RWPE2 (cell line): Measurements from ENCODE around the gene TSEN2.
A peak's percentile ranks its signal among the peaks of the same experiment; 100 is the strongest.
"Not testable (repeated sequence)": the region's sequence is repeated elsewhere in the genome, so short reads cannot be mapped to it uniquely, and the experiment has no call there.

Experiments
- ATAC-seq: fragments of 200-7000 bp; cut with Tn5 transposase; 3 replicates; pipeline ENCODE4 v1.9.1; 2021; ENCODE audit warnings: low read depth
- DNase-seq: peaks from one replicate; pipeline ENCODE4 v3.0.0-alpha.2; 2020; ENCODE audit warnings: low spot score
- H3K27ac ChIP-seq: fragments of 450-650 bp; 2 replicates; pipeline ENCODE4 v1.5.1; 2017; ENCODE audit warnings: mild to moderate bottlenecking; ENCODE audit not compliant: poor library complexity, severe bottlenecking
- H3K27me3 ChIP-seq: fragments of 250-450 bp; sonication (Bioruptor Pico); 2 replicates; pipeline ENCODE4 v1.5.1; 2021; ENCODE audit warnings: mild to moderate bottlenecking, moderate library complexity; ENCODE audit not compliant: insufficient read depth, poor library complexity, severe bottlenecking
- H3K36me3 ChIP-seq: fragments of 250-450 bp; sonication (Bioruptor Pico); 2 replicates; pipeline ENCODE4 v1.5.1; 2020; ENCODE audit warnings: low read depth, mild to moderate bottlenecking, moderate library complexity
- H3K4me1 ChIP-seq: fragments of 250-450 bp; sonication (Bioruptor Pico); 2 replicates; pipeline ENCODE4 v1.5.1; 2021; ENCODE audit warnings: mild to moderate bottlenecking, moderate library complexity; ENCODE audit not compliant: insufficient read depth, poor library complexity, severe bottlenecking
- H3K4me3 ChIP-seq: fragments of 250-450 bp; sonication (Bioruptor Pico); 2 replicates; pipeline ENCODE4 v1.5.1; 2021; ENCODE audit warnings: mild to moderate bottlenecking, moderate library complexity; ENCODE audit not compliant: severe bottlenecking
- H3K9me3 ChIP-seq: fragments of 250-450 bp; sonication (Bioruptor Pico); 2 replicates; pipeline ENCODE4 v1.5.1; 2021; ENCODE audit warnings: mild to moderate bottlenecking, moderate library complexity; ENCODE audit not compliant: severe bottlenecking
- TF ChIP-seq, protein P1 (sequence below): fragments of 450-650 bp; IDR thresholded peaks from one replicate; pipeline ENCODE4 v1.5.1; 2017; ENCODE audit warnings: mild to moderate bottlenecking, moderate library complexity; ENCODE audit not compliant: poor library complexity, severe bottlenecking

TSEN2 gene

DNA sequence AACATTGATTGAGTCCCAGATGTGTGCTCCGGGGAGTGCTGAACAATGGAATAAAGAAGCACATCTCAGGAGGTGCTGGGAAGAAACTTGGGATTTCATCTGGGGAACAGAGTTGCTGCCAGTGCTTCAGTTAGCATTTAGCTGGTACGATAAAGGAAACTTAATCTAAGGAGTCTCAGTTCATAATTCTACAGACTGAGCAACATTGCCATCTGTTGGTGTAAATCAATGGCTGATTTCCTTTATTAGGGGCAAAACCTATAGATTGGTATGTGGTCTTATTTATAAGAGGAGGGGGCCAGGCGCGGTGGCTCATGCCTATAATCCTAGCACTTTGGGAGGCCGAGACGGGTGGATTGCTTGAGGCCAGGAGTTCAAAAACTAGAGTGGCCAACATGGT lies 52.1 kb downstream of the TSEN2 start:
- TF ChIP-seq, protein P1, sequence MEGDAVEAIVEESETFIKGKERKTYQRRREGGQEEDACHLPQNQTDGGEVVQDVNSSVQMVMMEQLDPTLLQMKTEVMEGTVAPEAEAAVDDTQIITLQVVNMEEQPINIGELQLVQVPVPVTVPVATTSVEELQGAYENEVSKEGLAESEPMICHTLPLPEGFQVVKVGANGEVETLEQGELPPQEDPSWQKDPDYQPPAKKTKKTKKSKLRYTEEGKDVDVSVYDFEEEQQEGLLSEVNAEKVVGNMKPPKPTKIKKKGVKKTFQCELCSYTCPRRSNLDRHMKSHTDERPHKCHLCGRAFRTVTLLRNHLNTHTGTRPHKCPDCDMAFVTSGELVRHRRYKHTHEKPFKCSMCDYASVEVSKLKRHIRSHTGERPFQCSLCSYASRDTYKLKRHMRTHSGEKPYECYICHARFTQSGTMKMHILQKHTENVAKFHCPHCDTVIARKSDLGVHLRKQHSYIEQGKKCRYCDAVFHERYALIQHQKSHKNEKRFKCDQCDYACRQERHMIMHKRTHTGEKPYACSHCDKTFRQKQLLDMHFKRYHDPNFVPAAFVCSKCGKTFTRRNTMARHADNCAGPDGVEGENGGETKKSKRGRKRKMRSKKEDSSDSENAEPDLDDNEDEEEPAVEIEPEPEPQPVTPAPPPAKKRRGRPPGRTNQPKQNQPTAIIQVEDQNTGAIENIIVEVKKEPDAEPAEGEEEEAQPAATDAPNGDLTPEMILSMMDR: peak; percentile 38
- no peak for ATAC-seq
- H3K9me3 ChIP-seq: no peaks in the 10 kb centered on the region

DNA sequence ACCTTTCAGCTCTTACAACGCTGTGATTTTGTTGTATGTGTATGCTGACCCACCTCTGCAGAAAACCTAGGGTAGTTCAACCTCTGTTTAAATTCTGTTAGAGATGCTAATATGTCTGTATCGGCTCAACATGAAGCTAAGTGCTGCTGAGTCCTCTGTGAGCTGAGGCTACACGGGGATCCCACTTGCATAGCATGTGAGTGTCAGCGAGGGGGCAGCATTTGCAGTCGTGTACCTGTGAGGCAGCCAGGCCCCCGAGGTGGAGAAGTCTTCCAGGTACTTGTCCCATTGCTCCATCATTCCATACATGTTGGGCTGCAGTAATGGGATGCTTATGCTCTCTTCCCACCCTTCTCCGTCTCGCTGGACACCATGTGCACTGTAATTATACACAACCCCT lies 57.3 kb downstream of the TSEN2 start:
- ATAC-seq: no peak

More for the DNA sequence above, 52.1 kb downstream of the TSEN2 start:
- Histone ChIP-seq H3K27ac (no peak overlapping the region), H3K4me1 (no peaks in the 10 kb centered on the region), H3K36me3 (peaks cover 16% of the 10 kb centered on the region), H3K4me3 (no peak overlapping the region), H3K27me3 (no peaks in the 10 kb centered on the region)
- no peak for DNase-seq

DNA sequence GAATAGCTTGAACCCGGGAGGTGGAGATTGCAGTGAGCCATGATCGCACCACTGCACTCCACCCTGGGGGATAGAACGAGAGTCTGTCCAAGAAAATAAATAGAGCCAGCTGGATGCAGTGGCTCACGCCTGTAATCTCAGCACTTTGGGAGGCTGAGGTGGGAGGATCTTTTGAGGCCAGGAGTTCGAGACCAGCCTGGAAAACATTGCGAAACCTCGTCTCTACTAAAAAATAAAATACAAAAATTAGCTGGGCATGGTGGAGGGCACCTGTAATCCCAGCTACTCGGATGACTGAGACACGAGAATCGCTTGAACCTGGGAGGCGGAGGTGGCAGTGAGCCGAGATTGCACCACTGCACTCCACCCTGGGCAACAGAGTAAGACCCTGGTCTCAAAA lies 59.2 kb downstream of the TSEN2 start:
- not testable (repeated sequence) for ATAC-seq

More for the DNA sequence above, 57.3 kb downstream of the TSEN2 start:
- Histone ChIP-seq H3K4me1 (no peaks in the 10 kb centered on the region), H3K36me3 (0 out of 2 replicates have a peak, but pooled peaks cover 6% of the 10 kb centered on the region), H3K27ac (no peak overlapping the region), H3K4me3 (no peak overlapping the region), H3K9me3 (no peaks in the 10 kb centered on the region), H3K27me3 (no peaks in the 10 kb centered on the region)
- DNase-seq: no peak
- TF ChIP-seq, protein P1: peak; percentile 22

GRCh38 chr3:12544652-12545472 lies 60.6 kb downstream of the TSEN2 start:
- TF ChIP-seq, protein P1: no peak
- no peaks in the 10 kb centered on the region for H3K9me3 ChIP-seq
- peak overlapping the region; percentile 12 for H3K27ac ChIP-seq
- peak overlapping the region; percentile 25 for H3K4me3 ChIP-seq
- DNase-seq: no peak
- no peak for ATAC-seq
- no peaks in the 10 kb centered on the region for H3K27me3 ChIP-seq
- 0 out of 2 replicates have a peak, but pooled peaks cover 2% of the 10 kb centered on the region for H3K36me3 ChIP-seq
- H3K4me1 ChIP-seq: no peaks in the 10 kb centered on the region

More for the DNA sequence above, 59.2 kb downstream of the TSEN2 start:
- H3K27ac ChIP-seq, H3K27me3 ChIP-seq, H3K4me1 ChIP-seq, H3K9me3 ChIP-seq, H3K36me3 ChIP-seq, H3K4me3 ChIP-seq, DNase-seq: not testable (repeated sequence)

DNA sequence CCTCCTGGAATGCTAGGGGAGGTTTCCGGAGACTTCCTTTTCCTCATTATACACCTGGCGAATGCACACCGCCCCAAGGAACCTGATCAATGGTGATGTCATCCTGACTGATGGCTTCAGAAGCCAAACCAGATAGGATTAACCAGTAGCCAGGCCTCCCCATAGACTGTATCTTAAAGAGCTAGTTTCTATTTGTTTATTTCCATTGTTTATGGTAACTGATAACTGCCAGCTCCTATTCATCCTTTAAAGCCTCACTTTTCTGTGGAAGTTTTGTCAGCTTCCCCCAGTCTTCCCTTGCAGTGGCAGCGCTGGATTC lies 61.2 kb downstream of the TSEN2 start, which contains the start of gene MKRN2OS:
Gene MKRN2OS, minus strand, starts transcription at position 27 of the 319 bp plus-strand sequence. CDS start 35 bp downstream, outside the sequence.
- Histone ChIP-seq H3K4me1 (no peaks in the 10 kb centered on the region), H3K9me3 (no peaks in the 10 kb centered on the region), H3K27ac (peak within 1 kb of the TSS; percentile 12), H3K36me3 (no peaks in the 10 kb centered on the region), H3K4me3 (peak within 1 kb of the TSS; percentile 25), H3K27me3 (no peaks in the 10 kb centered on the region)
- DNase-seq (peak; percentile 77), ATAC-seq (peak; percentile 99)
- TF ChIP-seq, protein P1: no peak
